Omental fat pad (tissue), 4 donors: ENCODE data around the gene SLC17A2. TPM values are rescaled to one million over a fixed set of nuclear protein-coding genes. Genes with fewer than 3 reads are reported as not detected.

ENCODE experiments used
- ATAC-seq: fragments of 150-250 bp; one replicate; pipeline ENCODE4 v1.9.1; 2016; ENCODE audit warnings: mild to moderate bottlenecking, moderate library complexity; ENCODE audit not compliant: low FRiP score
- DNase-seq: peaks from one replicate; pipeline ENCODE4 v3.0.0-alpha.2; 2019; ENCODE audit warnings: low spot score
- total RNA-seq, 4 donors: library from RNA; depleted of rRNA; stranded (reverse); fragments of >200 nt; gene quantifications; one replicate each; pipeline ENCODE4 v1.1.0, GENCODE V29; 2016
- TF ChIP-seq, protein P1 (sequence below), 3 donors: fragments of 450-650 bp; IDR thresholded peaks; one replicate each; pipeline ENCODE4 v1.5.1; 2016 to 2017; ENCODE audit warnings: antibody characterized with exemption in 3 of 3, mild to moderate bottlenecking in 3 of 3, moderate library complexity in 2 of 3

SLC17A2 gene, protein sequence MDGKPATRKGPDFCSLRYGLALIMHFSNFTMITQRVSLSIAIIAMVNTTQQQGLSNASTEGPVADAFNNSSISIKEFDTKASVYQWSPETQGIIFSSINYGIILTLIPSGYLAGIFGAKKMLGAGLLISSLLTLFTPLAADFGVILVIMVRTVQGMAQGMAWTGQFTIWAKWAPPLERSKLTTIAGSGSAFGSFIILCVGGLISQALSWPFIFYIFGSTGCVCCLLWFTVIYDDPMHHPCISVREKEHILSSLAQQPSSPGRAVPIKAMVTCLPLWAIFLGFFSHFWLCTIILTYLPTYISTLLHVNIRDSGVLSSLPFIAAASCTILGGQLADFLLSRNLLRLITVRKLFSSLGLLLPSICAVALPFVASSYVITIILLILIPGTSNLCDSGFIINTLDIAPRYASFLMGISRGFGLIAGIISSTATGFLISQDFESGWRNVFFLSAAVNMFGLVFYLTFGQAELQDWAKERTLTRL
- not detected for total RNA-seq

DNA sequence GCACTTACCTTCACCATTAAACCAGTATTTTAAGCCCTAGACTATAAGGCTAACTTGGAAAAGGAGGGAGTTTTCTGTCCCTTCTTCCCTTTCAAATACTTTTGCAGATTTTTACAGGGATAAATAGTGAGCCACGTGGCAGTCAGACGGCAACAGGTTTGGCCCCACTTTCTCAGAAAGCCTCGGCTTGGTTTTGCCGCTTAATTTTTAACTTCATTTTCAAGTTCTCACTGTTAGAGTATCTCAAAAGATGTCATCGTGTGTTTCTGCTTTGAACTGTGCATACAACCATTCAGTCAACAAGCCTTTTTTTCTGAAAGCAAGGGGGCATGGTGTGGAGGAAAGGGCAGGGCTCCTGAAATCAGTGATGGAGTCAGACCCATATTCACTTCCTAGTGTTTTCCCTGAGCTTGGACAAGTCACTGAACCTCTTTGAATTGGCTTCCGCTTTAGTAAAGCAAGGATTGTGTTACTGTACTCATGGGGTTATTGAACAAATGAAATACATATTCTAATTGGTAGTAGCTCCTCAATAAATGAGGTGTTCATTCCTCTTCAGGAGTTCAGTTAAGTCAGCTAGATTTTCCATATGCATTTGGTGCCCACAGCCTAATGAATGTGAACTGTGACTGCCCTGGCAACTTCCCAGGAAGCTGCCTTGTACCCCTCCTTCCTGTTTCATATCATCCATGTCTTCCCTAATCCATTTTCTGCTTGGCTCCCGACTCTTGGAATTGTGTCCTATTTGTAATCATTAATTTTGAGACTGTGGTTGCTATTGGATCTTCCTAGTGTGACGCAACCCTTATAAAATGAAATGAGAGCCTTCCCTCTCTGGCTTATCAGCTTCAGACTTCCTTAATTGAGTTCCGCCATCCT is at the start of gene SLC17A2:
SLC17A2 (minus strand) TSS at position 160 of the 879 bp plus-strand sequence. CDS start 4,895 bp downstream, outside the sequence.
- no peak for DNase-seq
- ATAC-seq = no peak
- TF ChIP-seq, protein P1, sequence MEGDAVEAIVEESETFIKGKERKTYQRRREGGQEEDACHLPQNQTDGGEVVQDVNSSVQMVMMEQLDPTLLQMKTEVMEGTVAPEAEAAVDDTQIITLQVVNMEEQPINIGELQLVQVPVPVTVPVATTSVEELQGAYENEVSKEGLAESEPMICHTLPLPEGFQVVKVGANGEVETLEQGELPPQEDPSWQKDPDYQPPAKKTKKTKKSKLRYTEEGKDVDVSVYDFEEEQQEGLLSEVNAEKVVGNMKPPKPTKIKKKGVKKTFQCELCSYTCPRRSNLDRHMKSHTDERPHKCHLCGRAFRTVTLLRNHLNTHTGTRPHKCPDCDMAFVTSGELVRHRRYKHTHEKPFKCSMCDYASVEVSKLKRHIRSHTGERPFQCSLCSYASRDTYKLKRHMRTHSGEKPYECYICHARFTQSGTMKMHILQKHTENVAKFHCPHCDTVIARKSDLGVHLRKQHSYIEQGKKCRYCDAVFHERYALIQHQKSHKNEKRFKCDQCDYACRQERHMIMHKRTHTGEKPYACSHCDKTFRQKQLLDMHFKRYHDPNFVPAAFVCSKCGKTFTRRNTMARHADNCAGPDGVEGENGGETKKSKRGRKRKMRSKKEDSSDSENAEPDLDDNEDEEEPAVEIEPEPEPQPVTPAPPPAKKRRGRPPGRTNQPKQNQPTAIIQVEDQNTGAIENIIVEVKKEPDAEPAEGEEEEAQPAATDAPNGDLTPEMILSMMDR (IDR thresholded peaks at IDR 0.05) = no peak

DNA sequence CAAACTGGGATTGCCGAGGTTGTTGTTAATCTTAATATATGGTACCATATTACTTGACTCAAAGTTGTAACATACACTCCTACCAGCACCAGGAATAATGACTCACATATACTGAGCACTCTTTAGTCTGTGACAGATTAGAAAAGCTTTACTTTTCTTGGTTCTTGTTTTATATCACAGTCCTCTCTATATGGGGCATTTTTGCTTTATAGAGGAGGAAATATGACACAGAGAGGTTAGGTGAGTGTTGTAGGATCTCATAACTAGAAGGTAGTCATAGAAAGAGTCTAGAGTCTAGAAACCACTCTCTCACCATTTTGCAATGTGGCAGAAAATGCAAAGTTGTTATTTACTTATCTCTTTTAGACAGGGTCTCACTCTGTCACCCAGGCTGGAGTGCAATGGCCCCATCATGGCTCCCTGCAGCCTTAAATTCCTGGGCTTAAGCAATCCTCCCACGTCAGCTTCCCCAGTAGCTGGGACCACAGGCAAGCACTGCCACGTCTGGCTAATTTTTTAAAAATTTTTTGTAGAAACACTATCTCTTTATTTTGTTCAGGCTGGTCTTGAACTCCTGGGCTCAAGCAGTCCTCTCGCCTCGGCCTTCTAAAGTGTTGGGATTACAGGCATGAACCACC is 45.6 kb upstream of the SLC17A2 start:
- ATAC-seq = no peak
- TF ChIP-seq, protein P1 (IDR thresholded peaks at IDR 0.05) = no peak
- DNase-seq = no peak

DNA sequence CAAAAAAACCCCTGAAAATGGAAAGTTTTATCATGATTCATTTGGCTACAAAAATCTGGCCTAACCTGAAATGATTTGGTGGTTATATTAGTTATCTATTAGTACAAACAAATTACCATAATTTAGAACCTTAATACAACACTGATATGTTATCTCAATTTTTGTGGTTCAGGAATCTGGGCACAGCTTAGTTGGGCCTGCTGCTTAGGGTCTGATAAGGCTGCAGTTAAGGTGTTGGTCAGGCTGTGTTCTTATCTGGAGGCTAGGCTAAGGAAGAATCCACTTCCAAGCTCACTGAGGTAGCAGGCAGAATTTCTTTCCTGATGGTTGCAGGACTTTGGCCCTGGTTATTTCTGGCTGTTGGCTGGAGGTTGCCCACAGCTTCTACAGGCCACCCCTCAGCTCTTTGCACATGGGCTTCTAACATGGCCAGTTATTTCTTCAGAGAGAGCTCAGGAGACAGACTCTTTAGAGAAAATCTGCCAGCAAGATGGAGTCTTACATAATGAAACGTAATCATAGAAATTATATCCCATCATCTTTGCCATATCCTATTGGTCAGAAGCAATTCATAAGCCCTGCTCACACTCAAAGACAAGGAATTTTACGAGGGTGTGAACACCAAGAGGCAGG is 43.5 kb upstream of the SLC17A2 start:
- TF ChIP-seq, protein P1 (IDR thresholded peaks at IDR 0.05) = no peak
- DNase-seq = no peak
- no peak for ATAC-seq

DNA sequence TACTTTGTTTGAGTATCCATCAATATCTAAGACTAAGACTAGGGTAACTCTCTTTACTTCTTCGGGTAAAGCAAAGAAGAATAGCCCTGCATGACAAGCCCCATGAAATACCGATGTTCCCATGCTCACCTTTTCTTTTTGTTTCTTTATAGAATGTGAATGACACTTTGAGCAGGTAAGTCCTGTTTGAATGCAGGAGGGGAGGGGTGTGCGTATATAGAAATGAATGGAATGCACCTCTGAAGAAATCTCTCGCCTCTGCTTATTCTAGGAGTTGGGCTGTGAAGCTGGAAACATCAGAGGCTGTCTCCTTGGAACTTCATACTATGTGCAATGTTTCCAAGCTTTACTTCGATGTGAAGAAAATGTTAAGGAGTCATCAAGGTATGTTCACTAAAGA is 42.4 kb upstream of the SLC17A2 start:
- TF ChIP-seq, protein P1 (IDR thresholded peaks at IDR 0.05) = no peak
- no peak for ATAC-seq

GRCh38 chr6:25972128-25972527 is 41.6 kb upstream of the SLC17A2 start:
- TF ChIP-seq, protein P1 (IDR thresholded peaks at IDR 0.05) = no peak
- no peak for DNase-seq
- no peak for ATAC-seq

More for the DNA sequence above, 42.4 kb upstream of the SLC17A2 start:
- DNase-seq = no peak

DNA sequence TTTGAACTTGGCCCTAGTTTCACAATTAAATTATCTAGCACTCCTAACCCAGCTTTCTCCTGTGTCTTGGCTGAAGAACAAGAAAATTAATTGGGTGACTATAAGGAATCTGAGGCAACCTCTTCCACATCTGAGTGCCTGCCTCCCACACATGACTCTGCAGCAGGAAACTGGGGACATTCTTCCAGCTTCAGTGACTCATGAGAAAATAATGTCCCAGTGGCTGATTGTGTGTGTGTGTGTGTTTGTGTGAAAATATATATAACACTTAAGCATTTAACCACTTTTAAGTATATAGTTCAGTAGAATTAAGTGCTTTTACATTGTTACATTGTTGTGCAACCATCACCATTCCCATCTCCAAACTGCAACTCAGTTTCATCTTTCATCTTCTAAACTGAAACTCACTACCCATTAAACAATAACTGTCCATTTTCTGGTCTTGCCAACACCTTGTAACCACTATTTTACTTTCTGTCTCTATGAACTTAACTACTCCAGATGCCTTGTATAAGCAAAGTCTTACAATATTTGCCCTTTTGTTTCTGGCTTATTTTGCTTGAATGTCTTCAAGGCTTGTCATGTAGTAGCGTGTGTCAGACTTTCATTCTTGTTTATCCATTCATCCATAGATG is 40.8 kb upstream of the SLC17A2 start:
- ATAC-seq (peak; percentile 77), DNase-seq (no peak)
- TF ChIP-seq, protein P1 (IDR thresholded peaks at IDR 0.05) = no peak
